K562 (cell line): ENCODE data around the gene TMEM43. TPM values are rescaled to one million over a fixed set of nuclear protein-coding genes. Genes with fewer than 3 reads are reported as not detected.
A peak's percentile ranks its signal among the peaks of the same experiment; 100 is the strongest.

Experiments used
- ATAC-seq: fragments of 200-7000 bp; cut with Tn5 transposase; 3 replicates; pipeline ENCODE4 v1.9.1; 2020; ENCODE audit warnings: moderate library complexity
- BruUV-seq: library from RNA; stranded (reverse); fragments of 400-500 nt; replicated peaks from 2 replicates; lab custom pipeline; 2021; lab: Mats Ljungman, UMichigan
- CTCF ChIA-PET: fragments of 300-600 bp; formaldehyde crosslinking; extraction: SDS; loops from one replicate; lab custom pipeline; 2021; ENCODE audit warnings: low intra/inter-chr PET ratio; lab: Yijun Ruan, JAX
- POLR2A ChIA-PET: fragments of 300-600, 350-650 bp; sonication (Branson Sonifier 250); formaldehyde crosslinking; extraction: SDS; loops from one replicate; lab custom pipeline; 2021; ENCODE audit warnings: antibody characterized with exemption, inconsistent platforms; lab: Yijun Ruan, JAX
- DNase-seq, 4 experiments: peaks; one replicate each; pipeline versions ENCODE4 v3.0.0 to v3.0.0-alpha.2; 2011 to 2018; ENCODE audit warnings: low spot score in 3 of 4, mixed read lengths in 3 of 4; ENCODE audit errors: extremely low read depth in 1 of 4
- FAIRE-seq: peaks from 2 replicates; lab custom pipeline; 2011; peaks lifted over from hg19 to GRCh38; lab: Jason Lieb, UNC
- H2AFZ ChIP-seq: 2 replicates; pipeline ENCODE4 v1.6.0; 2011; ENCODE audit warnings: low read depth, low read length, control low read depth, inconsistent platforms
- H3K27ac ChIP-seq: fragments of 200-600 bp; 3 replicates; pipeline ENCODE4 v1.8.0; 2011; ENCODE audit warnings: low read depth, mild to moderate bottlenecking, control low read depth, inconsistent platforms, low read length, moderate library complexity, mixed read lengths; ENCODE audit errors: extremely low read depth
- H3K27me3 ChIP-seq, 2 experiments: fragments of 300-600 bp in 1 of 2; 2 replicates in 1 of 2; 3 replicates in 1 of 2; pipeline versions ENCODE4 v1.6.0 to v1.8.0; 2011; ENCODE audit warnings: inconsistent platforms in 2 of 2, low read length in 2 of 2, mild to moderate bottlenecking in 1 of 2, mixed read lengths in 1 of 2, moderate library complexity in 1 of 2; ENCODE audit not compliant: control insufficient read depth in 2 of 2, insufficient read depth in 2 of 2
- H3K36me3 ChIP-seq: fragments of 300-600 bp; 3 replicates; pipeline ENCODE4 v1.8.0; 2011; ENCODE audit warnings: mild to moderate bottlenecking, low read length, inconsistent platforms; ENCODE audit not compliant: control insufficient read depth, insufficient read depth
- H3K4me1 ChIP-seq, 2 experiments: fragments of 200-600 bp in 1 of 2; replicated peaks in 1 of 2; 2 replicates in 1 of 2; 3 replicates in 1 of 2; pipeline versions ENCODE4 v1.5.1 to v1.8.0; 2011; ENCODE audit warnings: inconsistent platforms in 2 of 2, low read length in 2 of 2, mild to moderate bottlenecking in 1 of 2, mixed read lengths in 1 of 2, moderate library complexity in 1 of 2; ENCODE audit not compliant: control insufficient read depth in 2 of 2, insufficient read depth in 2 of 2
- H3K4me2 ChIP-seq: 2 replicates; pipeline ENCODE4 v1.6.1; 2011; ENCODE audit warnings: low read length, control low read depth, inconsistent platforms, mixed read lengths; ENCODE audit not compliant: insufficient read depth
- H3K4me3 ChIP-seq: fragments of 200-600 bp; sonication (generic), shearing (Covaris generic); 2 replicates; pipeline ENCODE4 v1.5.1; 2016; ENCODE audit warnings: control low read depth, inconsistent platforms
- H3K79me2 ChIP-seq: fragments of 200-600 bp; 3 replicates; pipeline ENCODE4 v1.8.0; 2011; ENCODE audit warnings: low read length, inconsistent platforms; ENCODE audit not compliant: control insufficient read depth, insufficient read depth
- H3K9ac ChIP-seq, 2 experiments: 2 replicates each; pipeline versions ENCODE4 v1.6.0 to v1.6.1; 2011; ENCODE audit warnings: low read depth in 2 of 2, low read length in 2 of 2, control low read depth in 1 of 2, inconsistent platforms in 1 of 2, mild to moderate bottlenecking in 1 of 2, mixed read lengths in 1 of 2; ENCODE audit not compliant: insufficient read depth in 1 of 2
- H3K9me1 ChIP-seq: one replicate; pipeline ENCODE4 v1.6.0; 2011; ENCODE audit warnings: inconsistent platforms, mild to moderate bottlenecking, low read length, moderate library complexity; ENCODE audit not compliant: control insufficient read depth, insufficient read depth
- H3K9me3 ChIP-seq: replicated peaks from 2 replicates; pipeline ENCODE4 v1.5.1; 2011; ENCODE audit warnings: low read depth, low read length, inconsistent platforms; ENCODE audit not compliant: control insufficient read depth, insufficient read depth
- H4K20me1 ChIP-seq: replicated peaks from 2 replicates; pipeline ENCODE4 v1.6.1; 2011; ENCODE audit warnings: low read length, inconsistent platforms, mixed read lengths; ENCODE audit not compliant: control insufficient read depth, insufficient read depth
- BRF2 ChIP-seq: IDR thresholded peaks from 3 replicates; pipeline ENCODE4 v1.6.1; 2011; ENCODE audit warnings: borderline replicate concordance, mild to moderate bottlenecking; ENCODE audit not compliant: insufficient read length, insufficient read depth
- CTBP1 ChIP-seq: fragments of 450-650 bp; IDR thresholded peaks from 2 replicates; pipeline ENCODE4 v1.6.1; 2016; ENCODE audit warnings: borderline replicate concordance
- STAT5A ChIP-seq: IDR thresholded peaks from 2 replicates; pipeline ENCODE4 v1.6.1; 2012; ENCODE audit warnings: low read length, inconsistent platforms, borderline replicate concordance
- TAF15 ChIP-seq: fragments of 200-400 bp; formaldehyde crosslinking; IDR thresholded peaks from 2 replicates; pipeline ENCODE4 v1.6.1; 2017; ENCODE audit warnings: mild to moderate bottlenecking, low read depth, low read length, moderate library complexity
- ZNF217 ChIP-seq: sonication (generic); formaldehyde crosslinking; IDR thresholded peaks from 2 replicates; pipeline ENCODE4 v1.8.0; 2022; ENCODE audit warnings: mild to moderate bottlenecking, missing genetic modification reagents
- ZNF324 ChIP-seq: fragments of 250-450 bp; sonication (Bioruptor Pico); IDR thresholded peaks from 2 replicates; pipeline ENCODE4 v1.4.0; 2020; ENCODE audit warnings: mild to moderate bottlenecking
- ZNF436 ChIP-seq: fragments of 250-450, 450-650 bp; sonication (Bioruptor Pico); formaldehyde crosslinking; IDR thresholded peaks from 2 replicates; pipeline ENCODE4 v1.7.0; 2020; ENCODE audit warnings: mild to moderate bottlenecking
- ZNF589 ChIP-seq: fragments of 200-800 bp; sonication (Bioruptor generic); IDR thresholded peaks from 2 replicates; pipeline ENCODE4 v1.6.1; 2016; ENCODE audit warnings: low read depth, missing genetic modification characterization, missing compliant biosample characterization
- in situ Hi-C: fragments of 300-500 bp; cut with MboI; formaldehyde crosslinking; loops from 4 replicates; pipeline ENCODE4 v1.15.0; 2018; ENCODE audit warnings: inconsistent platforms, mixed read lengths
- intact Hi-C: fragments of 100-400 bp; cut with micrococcal nuclease; formaldehyde crosslinking; loops from 2 replicates; pipeline ENCODE4 v1.14.2; 2022
- polyA plus RNA-seq, 8 experiments: library from polyadenylated mRNA; depleted of rRNA in 4 of 8; stranded (reverse) in 5 of 8; unstranded in 3 of 8; fragments of >200 nt; fragmentation: Nextera tagmentation in 2 of 8; fragmentation: Illumina TruSeq in 1 of 8; extraction: Ambion mirVana in 2 of 8; extraction: Trizol in 1 of 8; gene quantifications; 2 replicates each; pipeline versions ENCODE4 v1.2.1 to v1.2.3, GENCODE V29; 2011 to 2014; ENCODE audit warnings: inconsistent platforms in 1 of 8, missing spikeins in 1 of 8
- total RNA-seq, 7 experiments: library from RNA; depleted of rRNA in 6 of 7; stranded (reverse); fragments of >200 nt in 6 of 7; fragmentation: Illumina TruSeq in 2 of 7; extraction: Trizol in 2 of 7; gene quantifications; 2 replicates each; pipeline versions ENCODE4 v1.2.1 to v1.2.3, GENCODE V29; 2011 to 2021; ENCODE audit warnings: low replicate concordance in 1 of 7

TMEM43 gene
- total and polyA plus RNA-seq, 9 of the 15 experiments (the other 6 are each of a cell fraction or from before 2014, with no cell fraction given), result 16.7 to 46.1 (median 35.7) TPM

- TF ChIP-seq TAF15 (no peak), BRF2 (no peak), ZNF217 (no peak), ZNF436 (no peak), ZNF324 (CRISPR knock-in tag) (no peak), STAT5A (no peak)
These were observed 44.6 kb downstream of the TMEM43 start (continued) for GRCh38 chr3:14169435-14169834.

GRCh38 chr3:14169871-14170270 is 45.0 kb downstream of the TMEM43 start:
- intact Hi-C loops, result no loop called here

More at GRCh38 chr3:14169871-14170270, 45.0 kb downstream of the TMEM43 start:
- H3K27me3 ChIP-seq, result no peaks in the 10 kb centered on the region
- TF ChIP-seq CTBP1 (no peak), ZNF589 (CRISPR knock-in tag) (0 out of 2 replicates have a peak, but pooled peaks have one; percentile 27)
- TF ChIP-seq, all 486 proteins: peak for 1
- Histone ChIP-seq H3K4me2 (no peak overlapping the region), H3K9me1 (no peaks in the 10 kb centered on the region), H3K9ac (no peak overlapping the region), H3K9me3 (no peaks in the 10 kb centered on the region), H3K4me3 (no peak overlapping the region), H3K27ac (no peak overlapping the region), H3K4me1 (peaks cover under 1 to 3% of the 10 kb centered on the region in 2 experiments; a peak in 4 of 5 replicates), H3K36me3 (peaks cover 79% of the 10 kb centered on the region), H3K79me2 (peaks cover 14% of the 10 kb centered on the region), H4K20me1 (no peaks in the 10 kb centered on the region), H2AFZ (no peak overlapping the region)
- no TSS peak for BruUV-seq
- ChIA-PET POLR2A (interaction anchor here (1.7 kb wide), 1 partner anchor 9 kb away, joined by 8 read pairs; the partner anchor contains the start of genes LSM3 and XPC), CTCF (no interaction called here)
- ATAC-seq, result no peak
- no peak for DNase-seq
- no peak for FAIRE-seq
- in situ Hi-C loops, result no loop called here
